ENCODE data around the gene ZNF75A. TPM values are rescaled to one million over a fixed set of nuclear protein-coding genes. Genes with fewer than 3 reads are reported as not detected.

Gene ZNF75A
- total and polyA plus RNA-seq, 9 of the 15 experiments (the other 6 are each of a cell fraction or from before 2014, with no cell fraction given) = 7.2 to 24.5 (median 17.1) TPM

DNA sequence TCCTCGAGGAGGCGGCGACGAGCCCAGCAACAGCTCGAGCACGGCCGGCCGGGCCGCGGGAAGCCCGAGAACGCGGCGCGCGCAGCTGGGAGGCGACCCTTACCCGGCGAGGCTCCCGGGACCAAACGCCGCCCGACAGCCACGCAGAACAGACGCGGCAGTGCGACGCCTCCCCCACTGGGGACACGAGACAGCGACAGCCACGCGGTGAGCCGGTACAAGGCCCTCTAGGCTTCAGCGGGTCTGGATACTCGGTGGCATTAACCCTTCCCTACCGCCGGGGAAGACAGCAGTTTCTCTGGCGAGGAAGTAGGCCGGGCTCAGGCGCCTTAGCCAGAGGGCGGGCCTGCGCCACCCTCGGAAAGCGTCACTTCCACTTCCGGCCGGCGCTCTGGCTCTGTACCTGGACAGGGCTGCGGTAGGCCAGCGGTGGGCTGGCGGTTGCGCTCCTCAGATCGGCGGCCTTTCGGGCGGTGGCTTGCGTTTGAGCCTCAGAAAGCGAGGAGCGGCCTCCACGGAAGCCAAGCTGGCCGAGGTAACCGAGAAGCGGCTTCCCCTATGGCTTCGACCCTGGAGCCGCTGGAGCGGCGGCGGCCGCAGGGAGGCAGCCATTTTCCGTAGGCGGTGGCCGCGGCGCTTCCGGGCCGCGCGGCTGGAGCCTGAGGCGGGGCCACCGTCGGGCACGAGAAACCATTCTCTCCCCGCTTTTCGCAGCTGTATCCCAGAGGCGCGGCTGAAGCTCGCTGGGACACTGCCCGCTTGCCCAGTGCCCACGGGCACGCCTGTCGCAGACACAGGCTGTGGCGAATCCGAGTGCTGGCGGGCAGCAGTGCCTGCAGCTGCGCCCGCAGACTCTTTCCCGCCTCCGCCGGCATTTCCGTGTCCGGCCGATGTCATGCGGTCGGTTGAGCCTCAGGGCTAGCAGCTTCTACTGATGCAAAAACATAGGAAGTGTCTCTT is at the start of gene ZNF75A, which contains the start of gene TIGD7 (continued):
- no peak for TF ChIP-seq HMBOX1 (IDR thresholded peaks at IDR 0.05)
- TF ChIP-seq WHSC1 (IDR thresholded peaks at IDR 0.05; ENCODE audit: low read length) = no peak
- no peak for TF ChIP-seq SMAD2 (IDR thresholded peaks at IDR 0.05; ENCODE audit: low read depth, low read length)
- no peak for TF ChIP-seq HDGF (IDR thresholded peaks at IDR 0.05)
- TF ChIP-seq, protein P1, sequence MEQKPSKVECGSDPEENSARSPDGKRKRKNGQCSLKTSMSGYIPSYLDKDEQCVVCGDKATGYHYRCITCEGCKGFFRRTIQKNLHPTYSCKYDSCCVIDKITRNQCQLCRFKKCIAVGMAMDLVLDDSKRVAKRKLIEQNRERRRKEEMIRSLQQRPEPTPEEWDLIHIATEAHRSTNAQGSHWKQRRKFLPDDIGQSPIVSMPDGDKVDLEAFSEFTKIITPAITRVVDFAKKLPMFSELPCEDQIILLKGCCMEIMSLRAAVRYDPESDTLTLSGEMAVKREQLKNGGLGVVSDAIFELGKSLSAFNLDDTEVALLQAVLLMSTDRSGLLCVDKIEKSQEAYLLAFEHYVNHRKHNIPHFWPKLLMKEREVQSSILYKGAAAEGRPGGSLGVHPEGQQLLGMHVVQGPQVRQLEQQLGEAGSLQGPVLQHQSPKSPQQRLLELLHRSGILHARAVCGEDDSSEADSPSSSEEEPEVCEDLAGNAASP (IDR thresholded peaks at IDR 0.05) = no peak
- TF ChIP-seq, protein P2, sequence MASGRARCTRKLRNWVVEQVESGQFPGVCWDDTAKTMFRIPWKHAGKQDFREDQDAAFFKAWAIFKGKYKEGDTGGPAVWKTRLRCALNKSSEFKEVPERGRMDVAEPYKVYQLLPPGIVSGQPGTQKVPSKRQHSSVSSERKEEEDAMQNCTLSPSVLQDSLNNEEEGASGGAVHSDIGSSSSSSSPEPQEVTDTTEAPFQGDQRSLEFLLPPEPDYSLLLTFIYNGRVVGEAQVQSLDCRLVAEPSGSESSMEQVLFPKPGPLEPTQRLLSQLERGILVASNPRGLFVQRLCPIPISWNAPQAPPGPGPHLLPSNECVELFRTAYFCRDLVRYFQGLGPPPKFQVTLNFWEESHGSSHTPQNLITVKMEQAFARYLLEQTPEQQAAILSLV (tag; IDR thresholded peaks at IDR 0.05) = no peak
- TF ChIP-seq MCM2 (IDR thresholded peaks at IDR 0.05; ENCODE audit: low read depth) = no peak
- no peak for TF ChIP-seq ARNT (IDR thresholded peaks at IDR 0.05)
- TF ChIP-seq FOXJ2 (tag; IDR thresholded peaks at IDR 0.05) = no peak
- TF ChIP-seq, protein P3, sequence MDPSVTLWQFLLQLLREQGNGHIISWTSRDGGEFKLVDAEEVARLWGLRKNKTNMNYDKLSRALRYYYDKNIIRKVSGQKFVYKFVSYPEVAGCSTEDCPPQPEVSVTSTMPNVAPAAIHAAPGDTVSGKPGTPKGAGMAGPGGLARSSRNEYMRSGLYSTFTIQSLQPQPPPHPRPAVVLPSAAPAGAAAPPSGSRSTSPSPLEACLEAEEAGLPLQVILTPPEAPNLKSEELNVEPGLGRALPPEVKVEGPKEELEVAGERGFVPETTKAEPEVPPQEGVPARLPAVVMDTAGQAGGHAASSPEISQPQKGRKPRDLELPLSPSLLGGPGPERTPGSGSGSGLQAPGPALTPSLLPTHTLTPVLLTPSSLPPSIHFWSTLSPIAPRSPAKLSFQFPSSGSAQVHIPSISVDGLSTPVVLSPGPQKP (CRISPR knock-in tag; IDR thresholded peaks at IDR 0.05) = no peak
- TF ChIP-seq ZNF76 (CRISPR knock-in tag; IDR thresholded peaks at IDR 0.05; ENCODE audit: borderline replicate concordance) = 0 out of 2 replicates have a peak, but pooled peaks have one; percentile 45
- TF ChIP-seq ZNF695 (CRISPR knock-in tag; IDR thresholded peaks at IDR 0.05) = no peak
- TF ChIP-seq TRIM24 (IDR thresholded peaks at IDR 0.05) = 0 out of 4 replicates have a peak, but pooled peaks of 1 of the 2 experiments have one; percentile 17
- peak; percentile 32; the same call in 1 of the 2 replicates for TF ChIP-seq NR1H2 (CRISPR knock-in tag; IDR thresholded peaks at IDR 0.05)
- no peak for TF ChIP-seq HDAC3 (IDR thresholded peaks at IDR 0.05; ENCODE audit: borderline replicate concordance, partially characterized antibody)
- 0 out of 2 replicates have a peak, but pooled peaks have one; percentile 38 for TF ChIP-seq NBN (IDR thresholded peaks at IDR 0.05; ENCODE audit: low read depth)
- TF ChIP-seq MYNN (IDR thresholded peaks at IDR 0.05) = no peak
- TF ChIP-seq MYNN (CRISPR knock-in tag; IDR thresholded peaks at IDR 0.05) = no peak
- no peak for TF ChIP-seq ZNF239 (CRISPR knock-in tag; IDR thresholded peaks at IDR 0.05)
- no peak for TF ChIP-seq ZNF780A (CRISPR knock-in tag; IDR thresholded peaks at IDR 0.05)
- TF ChIP-seq DEAF1 (CRISPR knock-in tag; IDR thresholded peaks at IDR 0.05) = no peak
